GM20000 (cell line): Measurements from ENCODE around the gene CLPTM1L.
A peak's percentile ranks its signal among the peaks of the same experiment; 100 is the strongest.

ENCODE experiments used
- DNase-seq: peaks from one replicate; pipeline ENCODE4 v3.0.0; 2012; ENCODE audit warnings: low spot score
- CTCF ChIP-seq: IDR thresholded peaks from 2 replicates; pipeline ENCODE4 v1.5.1; 2012; ENCODE audit warnings: mild to moderate bottlenecking, control low read depth; ENCODE audit errors: extremely low read depth, missing control alignments

Gene CLPTM1L

GRCh38 chr5:1383886-1384401 lies 39.0 kb upstream of the CLPTM1L start:
- TF ChIP-seq CTCF, result no peak
- no peak for DNase-seq

GRCh38 chr5:1383344-1383743 lies 38.4 kb upstream of the CLPTM1L start:
- TF ChIP-seq CTCF, result no peak
- no peak for DNase-seq

GRCh38 chr5:1382248-1382700 lies 37.4 kb upstream of the CLPTM1L start:
- no peak for DNase-seq
- no peak for TF ChIP-seq CTCF

GRCh38 chr5:1381370-1382247 lies 36.7 kb upstream of the CLPTM1L start:
- no peak for DNase-seq
- TF ChIP-seq CTCF, result no peak

GRCh38 chr5:1380910-1381309 lies 36.0 kb upstream of the CLPTM1L start:
- no peak for DNase-seq

GRCh38 chr5:1380011-1380817 lies 35.3 kb upstream of the CLPTM1L start:
- DNase-seq, result peak; percentile 56
- peak; percentile 59 for TF ChIP-seq CTCF

More at GRCh38 chr5:1380910-1381309, 36.0 kb upstream of the CLPTM1L start:
- no peak for TF ChIP-seq CTCF
